ENCODE data around the gene NHEJ1. TPM values are rescaled to one million over a fixed set of nuclear protein-coding genes. Genes with fewer than 3 reads are reported as not detected.
A peak's percentile ranks its signal among the peaks of the same experiment; 100 is the strongest.

Gene NHEJ1
- total and polyA plus RNA-seq, 2 of the 13 experiments (the other 11 are each of a cell fraction or from before 2014, with no cell fraction given) = 30.0 to 30.7 TPM

DNA sequence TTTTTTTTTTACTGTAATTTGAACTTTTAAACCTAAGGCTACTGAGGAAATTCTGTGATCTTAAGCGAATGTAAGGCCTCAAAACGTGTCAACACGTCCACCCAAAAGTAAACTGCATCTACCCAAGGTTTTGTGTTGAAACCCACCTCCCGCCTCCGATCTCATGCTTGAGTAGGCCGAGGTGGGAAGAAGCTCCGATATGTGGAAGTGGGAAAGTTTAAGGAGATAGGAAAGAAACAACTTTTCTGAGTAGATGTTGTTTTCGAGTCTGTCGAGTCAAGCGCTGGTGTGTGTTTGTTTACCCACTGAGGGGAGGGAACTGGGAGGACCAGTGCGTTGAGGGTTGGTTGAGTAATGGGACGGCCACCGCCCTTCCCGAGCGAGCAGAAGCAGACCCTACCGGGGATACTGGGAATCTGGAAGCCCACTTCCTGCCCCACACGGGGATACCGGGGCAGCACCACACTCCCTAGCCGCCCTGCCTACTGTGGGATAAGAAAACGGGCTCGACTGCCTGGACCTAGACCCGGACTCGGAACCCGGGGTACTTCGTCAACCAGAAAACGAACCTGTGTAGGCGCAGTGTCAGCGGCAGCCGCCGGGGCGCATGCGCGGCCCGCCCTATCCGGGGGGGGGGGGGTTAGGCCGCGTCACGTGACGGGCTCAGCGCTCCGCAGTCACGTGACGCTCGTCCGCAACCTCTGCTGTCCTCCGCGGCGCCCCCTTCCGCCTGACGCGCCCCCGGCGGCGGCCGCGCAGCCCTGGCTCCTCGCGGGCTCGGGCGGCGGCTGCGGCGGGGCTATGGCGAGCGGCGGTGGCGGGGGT lies 17.1 kb upstream of the NHEJ1 start, which contains the start of gene RETREG2 (continued):
- peak; percentile 82 for TF ChIP-seq ELF3 (CRISPR knock-in tag; IDR thresholded peaks at IDR 0.05)
- TF ChIP-seq, protein P1, sequence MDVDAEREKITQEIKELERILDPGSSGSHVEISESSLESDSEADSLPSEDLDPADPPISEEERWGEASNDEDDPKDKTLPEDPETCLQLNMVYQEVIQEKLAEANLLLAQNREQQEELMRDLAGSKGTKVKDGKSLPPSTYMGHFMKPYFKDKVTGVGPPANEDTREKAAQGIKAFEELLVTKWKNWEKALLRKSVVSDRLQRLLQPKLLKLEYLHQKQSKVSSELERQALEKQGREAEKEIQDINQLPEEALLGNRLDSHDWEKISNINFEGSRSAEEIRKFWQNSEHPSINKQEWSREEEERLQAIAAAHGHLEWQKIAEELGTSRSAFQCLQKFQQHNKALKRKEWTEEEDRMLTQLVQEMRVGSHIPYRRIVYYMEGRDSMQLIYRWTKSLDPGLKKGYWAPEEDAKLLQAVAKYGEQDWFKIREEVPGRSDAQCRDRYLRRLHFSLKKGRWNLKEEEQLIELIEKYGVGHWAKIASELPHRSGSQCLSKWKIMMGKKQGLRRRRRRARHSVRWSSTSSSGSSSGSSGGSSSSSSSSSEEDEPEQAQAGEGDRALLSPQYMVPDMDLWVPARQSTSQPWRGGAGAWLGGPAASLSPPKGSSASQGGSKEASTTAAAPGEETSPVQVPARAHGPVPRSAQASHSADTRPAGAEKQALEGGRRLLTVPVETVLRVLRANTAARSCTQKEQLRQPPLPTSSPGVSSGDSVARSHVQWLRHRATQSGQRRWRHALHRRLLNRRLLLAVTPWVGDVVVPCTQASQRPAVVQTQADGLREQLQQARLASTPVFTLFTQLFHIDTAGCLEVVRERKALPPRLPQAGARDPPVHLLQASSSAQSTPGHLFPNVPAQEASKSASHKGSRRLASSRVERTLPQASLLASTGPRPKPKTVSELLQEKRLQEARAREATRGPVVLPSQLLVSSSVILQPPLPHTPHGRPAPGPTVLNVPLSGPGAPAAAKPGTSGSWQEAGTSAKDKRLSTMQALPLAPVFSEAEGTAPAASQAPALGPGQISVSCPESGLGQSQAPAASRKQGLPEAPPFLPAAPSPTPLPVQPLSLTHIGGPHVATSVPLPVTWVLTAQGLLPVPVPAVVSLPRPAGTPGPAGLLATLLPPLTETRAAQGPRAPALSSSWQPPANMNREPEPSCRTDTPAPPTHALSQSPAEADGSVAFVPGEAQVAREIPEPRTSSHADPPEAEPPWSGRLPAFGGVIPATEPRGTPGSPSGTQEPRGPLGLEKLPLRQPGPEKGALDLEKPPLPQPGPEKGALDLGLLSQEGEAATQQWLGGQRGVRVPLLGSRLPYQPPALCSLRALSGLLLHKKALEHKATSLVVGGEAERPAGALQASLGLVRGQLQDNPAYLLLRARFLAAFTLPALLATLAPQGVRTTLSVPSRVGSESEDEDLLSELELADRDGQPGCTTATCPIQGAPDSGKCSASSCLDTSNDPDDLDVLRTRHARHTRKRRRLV (CRISPR knock-in tag; IDR thresholded peaks at IDR 0.05) = peak; percentile 91
- no peak for TF ChIP-seq RFXAP (CRISPR knock-in tag; IDR thresholded peaks at IDR 0.05; ENCODE audit: borderline replicate concordance)
- no peak for TF ChIP-seq KDM3A (CRISPR knock-in tag; IDR thresholded peaks at IDR 0.05; ENCODE audit: low read depth)
- TF ChIP-seq ATF7 (IDR thresholded peaks at IDR 0.05) = no peak
- peak; percentile 80; the same call in 1 of the 2 replicates for TF ChIP-seq ATF7 (CRISPR knock-in tag; IDR thresholded peaks at IDR 0.05)
- no peak for TF ChIP-seq SMAD3 (CRISPR knock-in tag; IDR thresholded peaks at IDR 0.05)
- peak; percentile 68; the same call in 1 of the 2 replicates for TF ChIP-seq U2AF2 (IDR thresholded peaks at IDR 0.05; ENCODE audit: low read depth, low read length)
- TF ChIP-seq, protein P2, sequence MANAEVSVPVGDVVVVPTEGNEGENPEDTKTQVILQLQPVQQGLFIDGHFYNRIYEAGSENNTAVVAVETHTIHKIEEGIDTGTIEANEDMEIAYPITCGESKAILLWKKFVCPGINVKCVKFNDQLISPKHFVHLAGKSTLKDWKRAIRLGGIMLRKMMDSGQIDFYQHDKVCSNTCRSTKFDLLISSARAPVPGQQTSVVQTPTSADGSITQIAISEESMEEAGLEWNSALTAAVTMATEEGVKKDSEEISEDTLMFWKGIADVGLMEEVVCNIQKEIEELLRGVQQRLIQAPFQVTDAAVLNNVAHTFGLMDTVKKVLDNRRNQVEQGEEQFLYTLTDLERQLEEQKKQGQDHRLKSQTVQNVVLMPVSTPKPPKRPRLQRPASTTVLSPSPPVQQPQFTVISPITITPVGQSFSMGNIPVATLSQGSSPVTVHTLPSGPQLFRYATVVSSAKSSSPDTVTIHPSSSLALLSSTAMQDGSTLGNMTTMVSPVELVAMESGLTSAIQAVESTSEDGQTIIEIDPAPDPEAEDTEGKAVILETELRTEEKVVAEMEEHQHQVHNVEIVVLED (CRISPR knock-in tag; IDR thresholded peaks at IDR 0.05; ENCODE audit: borderline replicate concordance) = peak; percentile 62; the same call in 1 of the 2 replicates
- peak in 1 of 2 experiments; percentile 19; a peak in 1 of 4 replicates for TF ChIP-seq MAFK (conservative IDR thresholded peaks at IDR 0.05 in 1 of 2, IDR thresholded peaks at IDR 0.05 in 1 of 2; ENCODE audit: low read length in 2 of 2)
- TF ChIP-seq, protein P3, sequence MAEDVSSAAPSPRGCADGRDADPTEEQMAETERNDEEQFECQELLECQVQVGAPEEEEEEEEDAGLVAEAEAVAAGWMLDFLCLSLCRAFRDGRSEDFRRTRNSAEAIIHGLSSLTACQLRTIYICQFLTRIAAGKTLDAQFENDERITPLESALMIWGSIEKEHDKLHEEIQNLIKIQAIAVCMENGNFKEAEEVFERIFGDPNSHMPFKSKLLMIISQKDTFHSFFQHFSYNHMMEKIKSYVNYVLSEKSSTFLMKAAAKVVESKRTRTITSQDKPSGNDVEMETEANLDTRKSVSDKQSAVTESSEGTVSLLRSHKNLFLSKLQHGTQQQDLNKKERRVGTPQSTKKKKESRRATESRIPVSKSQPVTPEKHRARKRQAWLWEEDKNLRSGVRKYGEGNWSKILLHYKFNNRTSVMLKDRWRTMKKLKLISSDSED (CRISPR knock-in tag; IDR thresholded peaks at IDR 0.05) = 0 out of 2 replicates have a peak, but pooled peaks have one; percentile 29
- TF ChIP-seq, protein P4, sequence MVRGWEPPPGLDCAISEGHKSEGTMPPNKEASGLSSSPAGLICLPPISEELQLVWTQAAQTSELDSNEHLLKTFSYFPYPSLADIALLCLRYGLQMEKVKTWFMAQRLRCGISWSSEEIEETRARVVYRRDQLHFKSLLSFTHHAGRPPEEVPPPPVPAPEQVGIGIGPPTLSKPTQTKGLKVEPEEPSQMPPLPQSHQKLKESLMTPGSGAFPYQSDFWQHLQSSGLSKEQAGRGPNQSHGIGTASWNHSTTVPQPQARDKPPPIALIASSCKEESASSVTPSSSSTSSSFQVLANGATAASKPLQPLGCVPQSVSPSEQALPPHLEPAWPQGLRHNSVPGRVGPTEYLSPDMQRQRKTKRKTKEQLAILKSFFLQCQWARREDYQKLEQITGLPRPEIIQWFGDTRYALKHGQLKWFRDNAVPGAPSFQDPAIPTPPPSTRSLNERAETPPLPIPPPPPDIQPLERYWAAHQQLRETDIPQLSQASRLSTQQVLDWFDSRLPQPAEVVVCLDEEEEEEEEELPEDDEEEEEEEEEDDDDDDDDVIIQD (CRISPR knock-in tag; IDR thresholded peaks at IDR 0.05; ENCODE audit: low read depth) = no peak; the same call in 1 of the 2 replicates
- TF ChIP-seq, protein P5, sequence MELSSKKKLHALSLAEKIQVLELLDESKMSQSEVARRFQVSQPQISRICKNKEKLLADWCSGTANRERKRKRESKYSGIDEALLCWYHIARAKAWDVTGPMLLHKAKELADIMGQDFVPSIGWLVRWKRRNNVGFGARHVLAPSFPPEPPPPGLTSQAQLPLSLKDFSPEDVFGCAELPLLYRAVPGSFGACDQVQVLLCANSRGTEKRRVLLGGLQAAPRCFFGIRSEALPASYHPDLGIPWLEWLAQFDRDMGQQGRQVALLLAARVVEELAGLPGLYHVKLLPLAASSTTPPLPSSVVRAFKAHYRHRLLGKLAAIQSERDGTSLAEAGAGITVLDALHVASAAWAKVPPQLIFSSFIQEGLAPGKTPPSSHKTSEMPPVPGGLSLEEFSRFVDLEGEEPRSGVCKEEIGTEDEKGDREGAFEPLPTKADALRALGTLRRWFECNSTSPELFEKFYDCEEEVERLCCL (CRISPR knock-in tag; IDR thresholded peaks at IDR 0.05; ENCODE audit: borderline replicate concordance) = no peak; the same call in 1 of the 2 replicates
- no peak; the same call in 1 of the 2 replicates for TF ChIP-seq NCOR1 (IDR thresholded peaks at IDR 0.05; ENCODE audit: borderline replicate concordance, low read length)
- TF ChIP-seq KDM5A (IDR thresholded peaks at IDR 0.05; ENCODE audit: borderline replicate concordance, low read length) = peak; percentile 68; the same call in 1 of the 2 replicates
- peak; percentile 82 for TF ChIP-seq NR2C2 (CRISPR knock-in tag; IDR thresholded peaks at IDR 0.05; ENCODE audit: borderline replicate concordance)
- peak; percentile 82 for TF ChIP-seq ZNF274 (CRISPR knock-in tag; IDR thresholded peaks at IDR 0.05)

Data from HepG2 (cell line).